GM12878 (cell line): ENCODE data around the gene MYO19. TPM values are rescaled to one million over a fixed set of nuclear protein-coding genes. Genes with fewer than 3 reads are reported as not detected.

Source experiments
- ATAC-seq: fragments of 200-7000 bp; cut with Tn5 transposase; 3 replicates; pipeline ENCODE4 v1.9.1; 2020; ENCODE audit warnings: mild to moderate bottlenecking, moderate library complexity
- BruUV-seq: library from RNA; stranded (reverse); fragments of 400-500 nt; replicated peaks from 2 replicates; lab custom pipeline; 2021; lab: Mats Ljungman, UMichigan
- CTCF ChIA-PET: fragments of 300-600 bp; sonication (Branson Sonifier 250); formaldehyde crosslinking; extraction: SDS; loops from one replicate; lab custom pipeline; 2021; ENCODE audit warnings: inconsistent platforms; lab: Yijun Ruan, JAX
- POLR2A ChIA-PET: fragments of 350-600 bp; formaldehyde crosslinking; extraction: SDS; loops from one replicate; lab custom pipeline; 2021; ENCODE audit warnings: inconsistent platforms; lab: Charles Lee
- RAD21 ChIA-PET: fragments of 300-600 bp; sonication (Branson Sonifier 250); formaldehyde crosslinking; loops from one replicate; lab custom pipeline; 2023; ENCODE audit warnings: antibody characterized with exemption; ENCODE audit not compliant: unreplicated experiment; lab: Charles Lee
- SMC1A ChIA-PET: fragments of 300-600 bp; sonication (Branson Sonifier 250); formaldehyde crosslinking; loops from one replicate; lab custom pipeline; 2023; ENCODE audit not compliant: unreplicated experiment, uncharacterized antibody; lab: Charles Lee
- DNase-seq: peaks from one replicate; pipeline ENCODE4 v3.0.0-alpha.2; 2011; ENCODE audit warnings: low read depth, low spot score
- FAIRE-seq: peaks from 3 replicates; lab custom pipeline; 2011; peaks lifted over from hg19 to GRCh38; lab: Jason Lieb, UNC
- H2AFZ ChIP-seq: 2 replicates; pipeline ENCODE4 v1.6.0; 2011; ENCODE audit warnings: low read depth, low read length, control low read depth; ENCODE audit not compliant: control insufficient read depth
- H3K27ac ChIP-seq: 2 replicates; pipeline ENCODE4 v1.5.1; 2011; ENCODE audit warnings: control low read depth; ENCODE audit not compliant: control insufficient read depth, insufficient read depth
- H3K27me3 ChIP-seq, 2 experiments: replicated peaks in 1 of 2; 2 replicates each; pipeline versions ENCODE4 v1.6.0 to v1.6.1; 2011; ENCODE audit warnings: low read length in 1 of 2; ENCODE audit not compliant: control insufficient read depth in 2 of 2, insufficient read depth in 2 of 2
- H3K36me3 ChIP-seq, 2 experiments: 2 replicates each; pipeline ENCODE4 v1.5.1; 2011; ENCODE audit warnings: low read length in 1 of 2; ENCODE audit not compliant: control insufficient read depth in 2 of 2, insufficient read depth in 2 of 2
- H3K4me1 ChIP-seq: 2 replicates; pipeline ENCODE4 v1.6.1; 2011; ENCODE audit warnings: mild to moderate bottlenecking, low read length, moderate library complexity, mixed read lengths; ENCODE audit not compliant: control insufficient read depth, insufficient read depth
- H3K4me2 ChIP-seq: 2 replicates; pipeline ENCODE4 v1.6.0; 2011; ENCODE audit warnings: control low read depth; ENCODE audit not compliant: control insufficient read depth, insufficient read depth
- H3K4me3 ChIP-seq: fragments of 200-600 bp; sonication (generic); 2 replicates; pipeline ENCODE4 v1.5.1; 2016
- H3K79me2 ChIP-seq: 2 replicates; pipeline ENCODE4 v1.6.0; 2011; ENCODE audit warnings: low read length; ENCODE audit not compliant: control insufficient read depth, insufficient read depth
- H3K9ac ChIP-seq: 2 replicates; pipeline ENCODE4 v1.8.0; 2011; ENCODE audit warnings: low read length, control low read depth, mixed read lengths; ENCODE audit not compliant: control insufficient read depth, insufficient read depth
- H3K9me3 ChIP-seq: replicated peaks from 3 replicates; pipeline ENCODE4 v1.5.1; 2011; ENCODE audit warnings: mild to moderate bottlenecking, low read length; ENCODE audit not compliant: control insufficient read depth, insufficient read depth
- H4K20me1 ChIP-seq: 2 replicates; pipeline ENCODE4 v1.6.0; 2011; ENCODE audit not compliant: control insufficient read depth, insufficient read depth
- CBX5 ChIP-seq: sonication (generic); IDR thresholded peaks from 2 replicates; pipeline ENCODE4 v1.6.1; 2016; ENCODE audit warnings: low read depth, moderate library complexity, mild to moderate bottlenecking, inconsistent platforms
- CREB1 ChIP-seq: IDR thresholded peaks from 2 replicates; pipeline ENCODE4 v1.6.1; 2012; ENCODE audit warnings: low read depth, mild to moderate bottlenecking, inconsistent platforms
- FOXK2 ChIP-seq: fragments of 450-650 bp; IDR thresholded peaks from 2 replicates; pipeline ENCODE4 v1.6.1; 2017; ENCODE audit warnings: mild to moderate bottlenecking, moderate library complexity
- HDGF ChIP-seq: fragments of 450-650 bp; IDR thresholded peaks from 2 replicates; pipeline ENCODE4 v1.6.1; 2016; ENCODE audit warnings: antibody characterized with exemption
- IKZF1 ChIP-seq: fragments of 450-650 bp; conservative IDR thresholded peaks from 2 replicates; pipeline ENCODE4 v1.6.1; 2017; ENCODE audit warnings: antibody characterized with exemption, mild to moderate bottlenecking
- MEF2A ChIP-seq: IDR thresholded peaks from 2 replicates; pipeline ENCODE4 v1.6.1; 2011; ENCODE audit warnings: low read depth, mild to moderate bottlenecking, low read length, moderate library complexity; ENCODE audit not compliant: insufficient read depth
- MEF2B ChIP-seq: fragments of 450-650 bp; IDR thresholded peaks from 2 replicates; pipeline ENCODE4 v1.6.1; 2018; ENCODE audit warnings: mild to moderate bottlenecking, moderate library complexity; ENCODE audit not compliant: partially characterized antibody, poor library complexity, severe bottlenecking
- PAX5 ChIP-seq: IDR thresholded peaks from 2 replicates; pipeline ENCODE4 v1.6.1; 2011; ENCODE audit warnings: low read depth, low read length, borderline replicate concordance
- RUNX3 ChIP-seq: IDR thresholded peaks from 2 replicates; pipeline ENCODE4 v1.6.1; 2012; ENCODE audit warnings: low read length, inconsistent platforms
- SMAD5 ChIP-seq: IDR thresholded peaks from 2 replicates; pipeline ENCODE4 v1.6.1; 2016; ENCODE audit warnings: antibody characterized with exemption, low read depth
- SMARCA5 ChIP-seq: fragments of 450-650 bp; IDR thresholded peaks from 2 replicates; pipeline ENCODE4 v1.6.1; 2017; ENCODE audit warnings: mild to moderate bottlenecking
- TBL1XR1 ChIP-seq: IDR thresholded peaks from 2 replicates; pipeline ENCODE4 v1.6.1; 2012; ENCODE audit warnings: low read depth, low read length, improper control_type of control experiment
- TCF12 ChIP-seq: IDR thresholded peaks from 2 replicates; pipeline ENCODE4 v1.6.1; 2011; ENCODE audit warnings: low read depth, mild to moderate bottlenecking, low read length
- ZNF384 ChIP-seq: IDR thresholded peaks from 2 replicates; pipeline ENCODE4 v1.6.1; 2012; ENCODE audit warnings: low read depth, mild to moderate bottlenecking, low read length, improper control_type of control experiment, borderline replicate concordance
- ZZZ3 ChIP-seq: IDR thresholded peaks from 2 replicates; pipeline ENCODE4 v1.6.1; 2011; ENCODE audit warnings: low read depth; ENCODE audit not compliant: control insufficient read depth, insufficient read length
- WGBS: methylation state at CpG from one replicate; pipeline ENCODE4 v1.1.6; 2016; ENCODE audit warnings: low lambda C conversion rate; ENCODE audit not compliant: insufficient replicate concordance, insufficient coverage; ENCODE audit errors: missing lambda C conversion rate; 5-methylcytosine and 5-hydroxymethylcytosine counted together
- in situ Hi-C: fragments of 300-500 bp; cut with MboI; formaldehyde crosslinking; loops from 9 replicates; pipeline ENCODE4 v1.14.3; 2018; ENCODE audit warnings: mixed read lengths
- intact Hi-C: fragments of 100-400 bp; cut with micrococcal nuclease; formaldehyde crosslinking; loops from one replicate; pipeline ENCODE4 v1.14.2; 2022; ENCODE audit not compliant: unreplicated experiment
- polyA plus RNA-seq, 11 experiments: library from polyadenylated mRNA; depleted of rRNA in 4 of 11; unstranded in 6 of 11; stranded (reverse) in 5 of 11; fragments of >200 nt; fragmentation: Nextera tagmentation in 4 of 11; fragmentation: Illumina TruSeq in 1 of 11; extraction: Ambion mirVana in 4 of 11; extraction: Trizol in 1 of 11; gene quantifications; 1 replicate in 1 of 11; 2 replicates in 10 of 11; pipeline versions ENCODE4 v1.2.1 to v1.2.3, GENCODE V29; 2011 to 2016; ENCODE audit warnings: inconsistent platforms in 2 of 11, missing spikeins in 2 of 11, low read depth in 1 of 11
- total RNA-seq, 4 experiments: library from RNA; depleted of rRNA in 3 of 4; stranded (reverse); fragments of >200 nt in 3 of 4; fragmentation: Illumina TruSeq in 1 of 4; extraction: Trizol in 1 of 4; gene quantifications; 2 replicates each; pipeline versions ENCODE4 v1.2.1 to v1.2.3, GENCODE V29; 2013 to 2021
- TF ChIP-seq, protein P1 (sequence below): fragments of 150-350 bp; IDR thresholded peaks from 2 replicates; pipeline ENCODE4 v1.6.1; 2014; ENCODE audit warnings: mild to moderate bottlenecking, low read depth, low read length
- TF ChIP-seq, protein P2 (sequence below): IDR thresholded peaks from 2 replicates; pipeline ENCODE4 v1.6.1; 2012; ENCODE audit warnings: low read depth, low read length, improper control_type of control experiment

MYO19 gene
- total and polyA plus RNA-seq, 10 of the 15 experiments (the other 5 are each of a cell fraction or from before 2014, with no cell fraction given), result 11.4 to 103 (median 67.1) TPM

DNA sequence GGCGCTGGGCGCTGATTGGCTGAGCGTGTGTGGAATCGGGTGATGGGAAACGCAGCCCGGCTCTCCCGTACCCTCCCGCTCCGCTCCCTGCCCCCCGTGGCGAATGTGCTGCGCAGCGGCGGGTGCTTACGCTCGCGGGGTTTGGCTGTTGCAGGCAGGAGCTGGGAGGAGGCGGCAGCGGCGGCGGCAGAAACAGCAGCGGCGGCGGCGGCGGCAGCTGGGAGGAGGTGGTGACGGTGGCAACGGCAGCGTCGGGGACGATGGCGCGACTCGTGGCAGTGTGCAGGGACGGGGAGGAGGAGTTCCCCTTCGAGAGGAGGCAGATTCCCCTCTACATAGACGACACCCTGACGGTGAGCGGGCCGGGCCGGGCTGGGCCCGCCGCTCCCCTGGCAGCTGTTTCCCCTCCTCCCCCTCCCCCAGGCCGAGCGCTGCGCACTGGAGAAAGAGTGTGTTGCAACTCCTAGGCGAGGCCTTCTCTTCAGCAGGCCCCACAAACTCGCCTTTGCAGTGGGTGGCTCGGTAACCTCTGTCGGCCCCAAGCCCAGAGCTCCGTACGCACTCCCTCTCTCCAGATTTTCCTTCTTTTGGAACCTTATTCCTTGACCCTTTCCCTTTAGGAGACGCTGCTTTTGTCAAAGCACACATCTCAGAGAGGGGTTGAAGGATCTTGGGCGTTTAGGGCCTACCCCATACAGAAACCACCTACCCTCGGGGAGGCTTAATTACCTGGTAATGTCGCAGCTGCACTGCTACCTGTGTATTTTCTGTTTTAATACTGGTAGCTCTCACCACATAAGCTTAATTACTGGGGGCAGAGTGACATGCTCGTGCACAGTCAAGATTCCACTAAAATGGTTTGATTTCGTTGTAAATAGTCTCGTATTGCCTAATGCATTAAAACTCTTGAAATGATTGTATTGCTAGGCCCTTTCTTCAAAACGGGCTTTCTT, 11.1 kb upstream of the MYO19 start:
- Histone ChIP-seq H3K9ac (peak overlapping the region; percentile 88), H3K27me3 (no peaks in the 10 kb centered on the region), H3K36me3 (no peaks in the 10 kb centered on the region), H3K4me1 (peaks cover 12% of the 10 kb centered on the region; the same call in 1 of the 2 replicates), H4K20me1 (no peaks in the 10 kb centered on the region; the same call in 1 of the 2 replicates), H3K9me3 (no peaks in the 10 kb centered on the region), H2AFZ (peak overlapping the region; percentile 24; the same call in 1 of the 2 replicates), H3K4me2 (peak overlapping the region; percentile 66), H3K4me3 (peak overlapping the region; percentile 83), H3K79me2 (peaks cover 50% of the 10 kb centered on the region), H3K27ac (peak overlapping the region; percentile 67)
- peak; percentile 85 for ATAC-seq
- WGBS, result 2% methylated on average over 47 of the region's 60 CpGs
- intact Hi-C loops (loop anchor here (5.0 kb wide), 1 partner anchor 57 kb away; the partner anchor contains the start of gene MRM1), in situ Hi-C loops (no loop called here)
- ChIA-PET SMC1A (interaction anchor here (0.5 to 2.3 kb wide), 6 partner anchors 12 to 576 kb away, joined by 3 to 9 read pairs (median 4); partner anchors contain the start of gene MRM1), CTCF (interaction anchor here (1.0 to 4.6 kb wide), 4 partner anchors 12 to 501 kb away, joined by 3 to 34 read pairs (median 6); partner anchors contain the start of genes MRM1, MYO19 and PIGW), RAD21 (interaction anchor here (0.6 to 1.6 kb wide), 5 partner anchors 11 to 665 kb away, joined by 3 to 5 read pairs (median 4); partner anchors contain the start of genes MRM1, MYO19 and PIGW), POLR2A (interaction anchor here (0.7 to 4.9 kb wide), 10 partner anchors 9 to 859 kb away, joined by 3 to 28 read pairs (median 5); partner anchors contain the start of genes DHRS11, MRM1, MYO19 and PIGW)
- FAIRE-seq, result no peak
- BruUV-seq, result no TSS peak
- peak; percentile 82 for DNase-seq
- no peak for TF ChIP-seq MEF2B
- peak; percentile 77; the same call in 1 of the 2 replicates for TF ChIP-seq TBL1XR1
- TF ChIP-seq SMARCA5, result no peak; the same call in 1 of the 2 replicates
- TF ChIP-seq SMAD5, result no peak
- no peak for TF ChIP-seq CBX5
- TF ChIP-seq PAX5, result peak; percentile 93
- TF ChIP-seq HDGF, result peak; percentile 78
- TF ChIP-seq, protein P1, sequence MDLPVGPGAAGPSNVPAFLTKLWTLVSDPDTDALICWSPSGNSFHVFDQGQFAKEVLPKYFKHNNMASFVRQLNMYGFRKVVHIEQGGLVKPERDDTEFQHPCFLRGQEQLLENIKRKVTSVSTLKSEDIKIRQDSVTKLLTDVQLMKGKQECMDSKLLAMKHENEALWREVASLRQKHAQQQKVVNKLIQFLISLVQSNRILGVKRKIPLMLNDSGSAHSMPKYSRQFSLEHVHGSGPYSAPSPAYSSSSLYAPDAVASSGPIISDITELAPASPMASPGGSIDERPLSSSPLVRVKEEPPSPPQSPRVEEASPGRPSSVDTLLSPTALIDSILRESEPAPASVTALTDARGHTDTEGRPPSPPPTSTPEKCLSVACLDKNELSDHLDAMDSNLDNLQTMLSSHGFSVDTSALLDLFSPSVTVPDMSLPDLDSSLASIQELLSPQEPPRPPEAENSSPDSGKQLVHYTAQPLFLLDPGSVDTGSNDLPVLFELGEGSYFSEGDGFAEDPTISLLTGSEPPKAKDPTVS, result peak; percentile 67
- peak; percentile 66 for TF ChIP-seq RUNX3
- TF ChIP-seq FOXK2, result no peak
- TF ChIP-seq ZNF384, result no peak
- TF ChIP-seq CREB1, result peak; percentile 84
- TF ChIP-seq IKZF1, result peak; percentile 93
- TF ChIP-seq ZZZ3, result no peak
- TF ChIP-seq MEF2A, result 0 out of 2 replicates have a peak, but pooled peaks have one; percentile 57
- TF ChIP-seq, protein P2, sequence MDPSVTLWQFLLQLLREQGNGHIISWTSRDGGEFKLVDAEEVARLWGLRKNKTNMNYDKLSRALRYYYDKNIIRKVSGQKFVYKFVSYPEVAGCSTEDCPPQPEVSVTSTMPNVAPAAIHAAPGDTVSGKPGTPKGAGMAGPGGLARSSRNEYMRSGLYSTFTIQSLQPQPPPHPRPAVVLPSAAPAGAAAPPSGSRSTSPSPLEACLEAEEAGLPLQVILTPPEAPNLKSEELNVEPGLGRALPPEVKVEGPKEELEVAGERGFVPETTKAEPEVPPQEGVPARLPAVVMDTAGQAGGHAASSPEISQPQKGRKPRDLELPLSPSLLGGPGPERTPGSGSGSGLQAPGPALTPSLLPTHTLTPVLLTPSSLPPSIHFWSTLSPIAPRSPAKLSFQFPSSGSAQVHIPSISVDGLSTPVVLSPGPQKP, result no peak
- peak; percentile 84 for TF ChIP-seq TCF12
